ENCODE data around the gene NUDT3.
A peak's percentile ranks its signal among the peaks of the same experiment; 100 is the strongest.

The NUDT3 gene

GRCh38 chr6:34317172-34317477, 75.3 kb downstream of the NUDT3 start:
- no peak overlapping the region for H3K4me3 Mint-ChIP-seq
- TF ChIP-seq CTCF (IDR thresholded peaks at IDR 0.05): no peak
- H3K4me1 Mint-ChIP-seq: peaks cover 56% of the 10 kb centered on the region
- DNase-seq: no peak
- H3K27ac Mint-ChIP-seq: peak overlapping the region; percentile 81
- no peaks in the 10 kb centered on the region for H3K27me3 Mint-ChIP-seq (ENCODE audit: low read depth, poor library complexity)
- H3K9me3 Mint-ChIP-seq: no peaks in the 10 kb centered on the region
- peaks cover 8% of the 10 kb centered on the region for H3K36me3 Mint-ChIP-seq (ENCODE audit: low read depth)

GRCh38 chr6:34316431-34317171, 75.9 kb downstream of the NUDT3 start:
- DNase-seq: no peak

DNA sequence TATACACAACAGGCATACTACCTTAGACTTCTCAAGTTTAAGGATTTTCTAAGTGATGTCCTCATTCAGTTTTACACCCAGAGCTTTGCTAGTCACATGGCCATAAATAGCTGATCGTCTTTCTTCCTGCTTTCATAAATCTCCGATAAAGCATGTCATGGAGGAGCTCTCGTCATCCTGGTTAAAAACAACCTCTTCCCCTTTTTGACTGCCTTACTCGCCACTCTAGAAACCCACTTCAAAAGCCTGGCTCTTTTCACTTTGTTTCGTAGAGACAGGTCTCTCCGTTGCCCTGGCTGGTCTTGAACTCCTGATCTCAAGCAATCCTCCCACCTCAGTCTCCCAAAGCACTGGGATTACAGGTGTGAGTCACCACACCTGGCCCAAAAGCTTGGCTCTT, 76.7 kb downstream of the NUDT3 start:
- DNase-seq: no peak
- no peak overlapping the region for H3K4me3 Mint-ChIP-seq
- no peaks in the 10 kb centered on the region for H3K9me3 Mint-ChIP-seq
- H3K36me3 Mint-ChIP-seq (ENCODE audit: low read depth): peaks cover 10% of the 10 kb centered on the region
- no peak for TF ChIP-seq CTCF (IDR thresholded peaks at IDR 0.05)
- peaks cover 52% of the 10 kb centered on the region for H3K4me1 Mint-ChIP-seq
- H3K27ac Mint-ChIP-seq: peak overlapping the region; percentile 28
- no peaks in the 10 kb centered on the region for H3K27me3 Mint-ChIP-seq (ENCODE audit: low read depth, poor library complexity)

More at GRCh38 chr6:34316431-34317171, 75.9 kb downstream of the NUDT3 start:
- Mint-ChIP-seq H3K9me3 (no peaks in the 10 kb centered on the region), H3K36me3 (ENCODE audit: low read depth) (peaks cover 9% of the 10 kb centered on the region), H3K27me3 (ENCODE audit: low read depth, poor library complexity) (no peaks in the 10 kb centered on the region), H3K27ac (peak overlapping the region; percentile 81), H3K4me1 (peaks cover 52% of the 10 kb centered on the region), H3K4me3 (no peak overlapping the region)
- TF ChIP-seq CTCF (IDR thresholded peaks at IDR 0.05): no peak

DNA sequence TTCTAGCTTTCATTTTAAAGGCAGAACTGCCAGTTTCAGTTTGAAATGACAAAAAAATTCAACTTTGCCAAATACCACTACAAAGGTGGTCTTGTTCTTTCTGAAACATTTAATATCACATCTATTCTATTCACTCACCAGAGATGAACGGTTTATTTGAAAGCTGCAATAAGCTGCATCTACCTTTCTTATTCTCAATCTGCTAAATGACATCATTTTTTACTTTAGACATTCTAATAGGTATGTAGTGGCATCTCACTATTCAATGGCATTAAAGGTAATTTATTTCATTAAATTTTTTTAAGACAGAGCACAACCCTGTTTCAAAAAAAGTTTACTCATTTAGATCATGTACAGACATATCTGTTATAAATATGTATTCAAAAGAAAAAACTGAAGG, 77.2 kb downstream of the NUDT3 start:
- Mint-ChIP-seq H3K36me3 (ENCODE audit: low read depth) (peaks cover 10% of the 10 kb centered on the region), H3K27ac (no peak overlapping the region), H3K9me3 (no peaks in the 10 kb centered on the region), H3K4me3 (no peak overlapping the region), H3K4me1 (peaks cover 52% of the 10 kb centered on the region), H3K27me3 (ENCODE audit: low read depth, poor library complexity) (no peaks in the 10 kb centered on the region)
- TF ChIP-seq CTCF (IDR thresholded peaks at IDR 0.05): no peak
- DNase-seq: no peak

DNA sequence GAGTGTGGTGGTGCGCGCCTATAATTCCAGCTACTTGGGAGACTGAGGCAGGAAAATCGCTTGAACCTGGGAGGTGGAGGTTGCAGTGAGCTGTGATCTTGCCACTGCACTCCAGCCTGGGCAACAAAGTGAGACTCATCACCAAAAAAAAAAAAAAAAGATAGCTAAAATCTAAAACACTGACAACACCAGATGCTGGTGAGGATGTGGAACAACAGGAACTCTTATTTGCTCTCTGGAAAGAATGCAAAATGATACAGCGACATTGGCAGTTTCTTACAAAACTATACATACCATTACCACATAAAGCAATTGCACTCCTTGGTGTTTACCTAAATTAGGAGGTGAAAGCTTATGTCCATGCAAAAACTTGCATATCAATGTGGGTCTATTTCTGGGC, 80.2 kb downstream of the NUDT3 start:
- no peak overlapping the region for H3K4me3 Mint-ChIP-seq
- H3K9me3 Mint-ChIP-seq: no peaks in the 10 kb centered on the region
- peaks cover 11% of the 10 kb centered on the region for H3K36me3 Mint-ChIP-seq (ENCODE audit: low read depth)
- no peak overlapping the region for H3K27ac Mint-ChIP-seq
- no peak for DNase-seq
- no peak for TF ChIP-seq CTCF (IDR thresholded peaks at IDR 0.05)
- no peaks in the 10 kb centered on the region for H3K27me3 Mint-ChIP-seq (ENCODE audit: low read depth, poor library complexity)
- peaks cover 54% of the 10 kb centered on the region for H3K4me1 Mint-ChIP-seq

DNA sequence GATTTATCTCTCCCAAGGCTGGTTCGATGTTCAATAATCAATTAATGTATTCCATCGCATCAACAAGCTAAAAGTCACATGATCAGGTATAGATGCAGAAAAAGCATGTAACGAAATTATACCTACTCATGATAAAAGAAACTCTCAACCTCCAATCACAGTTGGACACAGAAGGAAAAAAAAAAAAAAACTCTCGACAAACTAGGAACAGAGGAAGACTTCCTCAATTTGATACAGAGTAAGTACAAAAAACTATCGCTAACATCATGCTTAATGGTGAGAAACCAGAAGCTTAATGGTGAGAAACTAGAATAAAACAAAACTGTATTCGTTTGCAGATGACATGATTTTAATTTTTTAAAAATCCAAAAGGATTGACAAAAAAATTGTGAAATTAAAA, 81.7 kb downstream of the NUDT3 start:
- Mint-ChIP-seq H3K9me3 (no peaks in the 10 kb centered on the region), H3K27ac (no peak overlapping the region), H3K27me3 (ENCODE audit: low read depth, poor library complexity) (no peaks in the 10 kb centered on the region), H3K4me3 (no peak overlapping the region), H3K36me3 (ENCODE audit: low read depth) (peaks cover 11% of the 10 kb centered on the region), H3K4me1 (peaks cover 40% of the 10 kb centered on the region)
- no peak for TF ChIP-seq CTCF (IDR thresholded peaks at IDR 0.05)
- no peak for DNase-seq
